ENCODE measurements around the gene GJD3.

DNA sequence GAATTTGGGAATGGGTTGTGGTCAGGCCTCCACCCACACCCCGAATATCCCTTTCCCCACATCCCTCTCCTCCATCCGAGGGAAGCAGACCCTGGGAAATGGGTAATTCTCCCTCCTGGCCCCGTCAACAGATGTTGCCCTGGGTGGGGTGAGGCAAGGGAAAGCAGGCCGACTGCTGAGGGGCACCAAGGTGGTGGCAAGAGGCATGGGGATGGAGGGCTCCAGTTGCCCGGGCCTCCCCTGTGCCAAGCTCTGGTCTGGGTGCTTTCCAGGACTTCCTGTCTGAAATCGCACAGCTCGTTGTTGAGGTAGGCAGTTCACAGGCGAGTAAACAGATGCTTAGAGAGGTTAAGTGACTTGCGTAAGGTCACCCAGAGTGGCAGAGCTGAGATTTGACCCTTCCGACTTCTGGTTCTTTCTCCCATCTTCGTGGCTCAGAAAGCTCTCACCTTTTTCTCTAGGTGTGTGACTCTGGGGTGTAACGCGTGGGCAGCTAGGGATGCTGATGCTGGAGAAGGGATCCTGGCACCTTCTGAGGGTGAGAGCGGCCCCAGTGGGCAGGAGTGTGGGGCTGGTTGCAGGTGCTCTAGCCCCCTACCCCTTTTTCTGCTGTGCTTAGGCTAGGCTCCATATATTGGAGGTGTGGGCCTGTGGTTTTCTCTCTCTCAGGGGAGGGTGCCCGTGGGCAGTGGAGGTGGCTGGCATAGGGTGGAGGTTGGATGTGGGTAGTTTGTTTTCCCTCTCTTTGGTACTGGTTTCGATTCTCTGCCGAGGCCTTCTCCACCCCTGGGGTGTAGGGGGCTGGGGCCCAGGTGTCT is 38.3 kb downstream of the GJD3 start:
- TF ChIP-seq GATA2 (IDR thresholded peaks at IDR 0.05; ENCODE audit: low read depth, low read length): no peak
- TF ChIP-seq GATA3 (IDR thresholded peaks at IDR 0.05; ENCODE audit: low read depth, low read length): no peak
